Measurements from ENCODE around the gene PLPPR1.

The PLPPR1 gene

DNA sequence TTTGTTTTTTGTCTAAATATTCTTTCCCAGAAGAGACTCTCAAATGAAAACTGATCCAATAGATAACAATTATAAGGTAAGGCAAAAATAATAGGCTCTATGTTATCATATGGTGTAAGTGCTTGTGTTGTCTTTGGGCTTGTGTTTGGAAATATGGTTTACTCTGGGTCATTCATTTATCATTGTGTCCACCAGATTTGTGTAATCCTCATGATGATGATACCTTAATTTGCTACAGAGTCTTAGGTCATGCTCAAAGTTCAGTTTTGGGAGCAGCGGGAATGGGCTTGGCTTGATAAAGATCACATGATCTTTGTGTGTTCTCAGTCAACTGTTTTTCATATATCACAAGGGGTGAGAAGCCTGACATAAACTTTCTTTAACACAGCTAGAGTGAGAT lies 34.2 kb downstream of the PLPPR1 start:
- no peak overlapping the region for H3K4me3 Mint-ChIP-seq

DNA sequence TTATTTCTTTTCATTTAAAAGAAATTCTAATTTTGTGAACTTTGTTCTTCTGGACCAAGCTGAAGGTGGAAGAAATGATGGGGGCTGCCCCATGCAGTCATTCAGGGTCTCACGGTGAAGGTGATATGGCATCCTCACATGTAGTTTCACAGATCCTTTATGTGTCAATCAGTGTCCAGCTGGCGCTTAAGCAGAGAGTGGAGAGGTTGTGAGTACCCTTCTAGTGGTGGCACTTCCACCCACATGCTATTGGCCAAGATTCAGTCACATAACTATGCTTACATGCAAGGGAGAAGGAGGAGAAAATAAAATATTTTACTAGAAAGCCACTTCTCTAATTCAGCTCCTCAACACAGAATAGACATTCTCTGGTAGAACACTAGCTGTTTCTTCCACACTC lies 34.7 kb downstream of the PLPPR1 start:
- H3K27ac Mint-ChIP-seq (ENCODE audit: low read depth), result no peak overlapping the region
- H3K36me3 Mint-ChIP-seq (ENCODE audit: insufficient read depth), result no peaks in the 10 kb centered on the region
- H3K27me3 Mint-ChIP-seq, result no peaks in the 10 kb centered on the region
- H3K9me3 Mint-ChIP-seq, result peaks cover 4% of the 10 kb centered on the region
- H3K4me1 Mint-ChIP-seq, result no peaks in the 10 kb centered on the region
- DNase-seq (ENCODE audit: low spot score in 2 of 2), result no peak
- ATAC-seq (replicated peaks; ENCODE audit: extremely low read depth, poor library complexity, severe bottlenecking), result no peak
- no peak overlapping the region for H3K4me3 Mint-ChIP-seq

More for the DNA sequence above, 34.2 kb downstream of the PLPPR1 start:
- no peak for DNase-seq (ENCODE audit: low spot score in 2 of 2)
- H3K27ac Mint-ChIP-seq (ENCODE audit: low read depth), result no peak overlapping the region
- ATAC-seq (replicated peaks; ENCODE audit: extremely low read depth, poor library complexity, severe bottlenecking), result no peak
- H3K36me3 Mint-ChIP-seq (ENCODE audit: insufficient read depth), result no peaks in the 10 kb centered on the region
- no peaks in the 10 kb centered on the region for H3K27me3 Mint-ChIP-seq
- H3K9me3 Mint-ChIP-seq, result peaks cover 7% of the 10 kb centered on the region
- no peaks in the 10 kb centered on the region for H3K4me1 Mint-ChIP-seq

DNA sequence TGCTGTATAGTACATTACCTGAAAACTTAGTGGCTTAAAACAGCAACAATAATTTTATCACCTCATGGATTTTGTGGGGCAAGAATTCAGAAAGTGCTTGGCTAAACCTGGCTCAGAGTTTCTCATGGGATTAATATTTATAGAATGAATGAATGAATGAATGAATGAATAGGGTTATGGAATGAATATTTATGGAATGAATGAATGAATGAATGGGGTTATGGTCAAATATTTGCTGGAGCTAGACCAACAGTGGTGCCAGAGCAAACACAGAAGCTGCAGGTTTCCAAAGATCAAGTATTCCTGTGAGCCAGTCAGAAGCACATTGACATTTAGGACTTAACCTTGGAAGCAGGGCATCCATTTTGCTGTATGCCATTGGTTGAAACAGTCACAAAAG lies 35.7 kb downstream of the PLPPR1 start:
- no peaks in the 10 kb centered on the region for H3K4me1 Mint-ChIP-seq
- H3K27ac Mint-ChIP-seq (ENCODE audit: low read depth), result no peak overlapping the region
- DNase-seq (ENCODE audit: low spot score in 2 of 2), result no peak
- H3K36me3 Mint-ChIP-seq (ENCODE audit: insufficient read depth), result no peaks in the 10 kb centered on the region
- H3K9me3 Mint-ChIP-seq, result peaks cover 4% of the 10 kb centered on the region
- no peaks in the 10 kb centered on the region for H3K27me3 Mint-ChIP-seq
- no peak for ATAC-seq (replicated peaks; ENCODE audit: extremely low read depth, poor library complexity, severe bottlenecking)
- no peak overlapping the region for H3K4me3 Mint-ChIP-seq

DNA sequence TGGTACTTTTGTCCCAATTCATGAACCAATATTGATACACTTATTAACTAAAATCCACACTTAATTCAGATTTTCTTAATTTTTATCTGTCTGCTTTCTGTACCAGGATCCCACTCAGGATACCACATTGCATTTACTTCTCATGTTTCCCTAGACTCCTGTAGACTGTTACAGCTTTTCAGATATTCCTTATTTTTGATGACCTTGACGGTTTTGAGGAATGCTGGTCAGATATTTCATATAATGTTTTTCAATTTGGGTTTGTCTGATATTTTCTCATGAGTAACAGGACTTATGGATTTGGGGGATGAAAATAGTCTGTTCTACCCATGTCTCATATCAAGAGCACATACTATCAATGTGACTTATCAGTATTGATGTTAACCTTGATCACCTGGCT lies 37.4 kb downstream of the PLPPR1 start:
- ATAC-seq (replicated peaks; ENCODE audit: extremely low read depth, poor library complexity, severe bottlenecking) (no peak), DNase-seq (ENCODE audit: low spot score in 2 of 2) (no peak)
- Mint-ChIP-seq H3K36me3 (ENCODE audit: insufficient read depth) (no peaks in the 10 kb centered on the region), H3K27me3 (no peaks in the 10 kb centered on the region), H3K9me3 (peaks cover 4% of the 10 kb centered on the region), H3K27ac (ENCODE audit: low read depth) (no peak overlapping the region), H3K4me1 (no peaks in the 10 kb centered on the region), H3K4me3 (no peak overlapping the region)

DNA sequence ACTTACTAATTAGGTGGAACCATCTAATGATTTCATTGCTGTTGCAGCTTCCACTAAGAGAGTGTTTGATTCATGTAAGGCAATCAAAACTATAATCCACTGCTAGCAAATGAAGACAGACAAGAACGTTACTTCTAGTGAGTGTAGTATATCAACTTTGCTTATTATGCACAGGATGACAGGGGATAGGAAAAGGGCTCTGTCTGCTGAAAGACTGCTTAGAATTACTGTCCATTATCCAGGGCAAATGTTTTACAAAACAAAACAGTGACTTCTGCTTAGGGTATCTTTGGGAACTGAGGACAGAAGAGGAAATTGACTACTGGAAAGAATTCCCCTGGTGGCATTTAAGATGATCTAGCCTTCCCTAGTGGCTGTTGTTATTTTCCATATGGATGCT lies 40.2 kb downstream of the PLPPR1 start:
- Mint-ChIP-seq H3K36me3 (ENCODE audit: insufficient read depth) (no peaks in the 10 kb centered on the region), H3K27me3 (no peaks in the 10 kb centered on the region), H3K9me3 (peaks cover 10% of the 10 kb centered on the region), H3K27ac (ENCODE audit: low read depth) (no peak overlapping the region), H3K4me3 (no peak overlapping the region), H3K4me1 (no peaks in the 10 kb centered on the region)
- ATAC-seq (replicated peaks; ENCODE audit: extremely low read depth, poor library complexity, severe bottlenecking) (no peak), DNase-seq (ENCODE audit: low spot score in 2 of 2) (no peak)

DNA sequence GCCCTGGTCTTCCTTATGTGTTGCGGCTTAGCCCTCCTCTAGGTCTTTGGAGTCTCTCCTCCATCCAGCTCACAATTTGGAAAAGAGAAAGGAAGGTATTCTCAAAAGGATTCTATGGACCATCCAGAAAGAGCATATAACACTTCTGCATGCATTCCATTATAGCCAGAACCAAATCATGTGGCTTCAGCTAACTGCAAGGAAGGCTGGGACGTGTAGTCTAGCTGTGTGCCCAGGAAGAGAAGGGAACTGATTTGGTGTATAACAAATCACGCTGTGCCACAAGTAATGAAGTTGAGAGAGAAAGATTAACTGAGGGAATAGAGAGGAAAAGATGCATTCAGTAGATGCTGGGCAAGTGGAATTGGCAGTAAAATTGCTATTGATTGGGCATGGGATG lies 43.7 kb downstream of the PLPPR1 start:
- Mint-ChIP-seq H3K4me1 (no peaks in the 10 kb centered on the region), H3K4me3 (no peak overlapping the region), H3K27ac (ENCODE audit: low read depth) (no peak overlapping the region), H3K9me3 (peaks cover 11% of the 10 kb centered on the region), H3K27me3 (no peaks in the 10 kb centered on the region), H3K36me3 (ENCODE audit: insufficient read depth) (no peaks in the 10 kb centered on the region)
- DNase-seq (ENCODE audit: low spot score in 2 of 2) (no peak), ATAC-seq (replicated peaks; ENCODE audit: extremely low read depth, poor library complexity, severe bottlenecking) (no peak)

DNA sequence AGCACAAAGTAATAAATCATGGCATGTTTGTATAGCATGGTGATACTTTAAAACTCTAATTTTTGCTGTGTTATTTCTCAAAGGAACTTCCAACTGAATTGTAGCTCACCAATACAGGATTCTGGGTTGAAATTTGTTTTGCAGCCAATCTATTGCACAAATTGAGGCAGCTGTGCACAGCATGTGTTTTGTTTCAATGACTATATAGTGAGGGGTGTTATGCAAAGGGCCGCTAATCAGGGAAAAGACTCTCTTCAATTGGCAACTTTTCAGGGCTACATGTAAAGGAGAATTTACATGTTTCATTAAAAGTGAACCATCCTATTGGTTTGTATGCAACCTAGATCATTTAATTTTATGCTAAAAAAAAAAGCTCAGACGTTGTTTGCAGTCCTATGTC lies 44.6 kb downstream of the PLPPR1 start:
- Mint-ChIP-seq H3K9me3 (peaks cover 11% of the 10 kb centered on the region), H3K27ac (ENCODE audit: low read depth) (no peak overlapping the region), H3K27me3 (no peaks in the 10 kb centered on the region), H3K4me1 (no peaks in the 10 kb centered on the region), H3K36me3 (ENCODE audit: insufficient read depth) (no peaks in the 10 kb centered on the region), H3K4me3 (no peak overlapping the region)
- DNase-seq (ENCODE audit: low spot score in 2 of 2), result no peak
- no peak for ATAC-seq (replicated peaks; ENCODE audit: extremely low read depth, poor library complexity, severe bottlenecking)

DNA sequence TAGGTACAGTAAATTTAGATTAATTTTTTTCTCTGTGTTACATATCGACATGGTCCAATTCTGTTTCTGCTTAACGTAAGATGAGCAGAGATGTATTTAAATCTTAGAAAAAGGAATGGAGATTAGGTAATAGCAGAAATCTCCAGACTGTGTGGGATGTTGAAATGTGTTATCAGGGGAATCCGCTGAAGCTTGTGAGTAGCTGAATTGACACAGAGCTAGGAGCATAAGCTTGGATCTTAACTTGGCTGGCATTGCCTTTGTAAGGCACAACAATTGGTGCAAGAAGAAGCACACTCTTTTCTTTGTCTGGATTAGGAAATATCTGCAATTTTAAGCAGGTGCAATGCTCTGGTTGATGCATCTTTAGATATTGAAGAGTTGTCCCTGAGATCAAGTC lies 53.1 kb downstream of the PLPPR1 start:
- DNase-seq (ENCODE audit: low spot score in 2 of 2), result no peak
- Mint-ChIP-seq H3K4me1 (no peaks in the 10 kb centered on the region), H3K9me3 (peaks cover 5% of the 10 kb centered on the region), H3K36me3 (ENCODE audit: insufficient read depth) (peaks cover 2% of the 10 kb centered on the region), H3K27ac (ENCODE audit: low read depth) (no peak overlapping the region), H3K27me3 (no peaks in the 10 kb centered on the region), H3K4me3 (no peak overlapping the region)
- no peak for ATAC-seq (replicated peaks; ENCODE audit: extremely low read depth, poor library complexity, severe bottlenecking)

DNA sequence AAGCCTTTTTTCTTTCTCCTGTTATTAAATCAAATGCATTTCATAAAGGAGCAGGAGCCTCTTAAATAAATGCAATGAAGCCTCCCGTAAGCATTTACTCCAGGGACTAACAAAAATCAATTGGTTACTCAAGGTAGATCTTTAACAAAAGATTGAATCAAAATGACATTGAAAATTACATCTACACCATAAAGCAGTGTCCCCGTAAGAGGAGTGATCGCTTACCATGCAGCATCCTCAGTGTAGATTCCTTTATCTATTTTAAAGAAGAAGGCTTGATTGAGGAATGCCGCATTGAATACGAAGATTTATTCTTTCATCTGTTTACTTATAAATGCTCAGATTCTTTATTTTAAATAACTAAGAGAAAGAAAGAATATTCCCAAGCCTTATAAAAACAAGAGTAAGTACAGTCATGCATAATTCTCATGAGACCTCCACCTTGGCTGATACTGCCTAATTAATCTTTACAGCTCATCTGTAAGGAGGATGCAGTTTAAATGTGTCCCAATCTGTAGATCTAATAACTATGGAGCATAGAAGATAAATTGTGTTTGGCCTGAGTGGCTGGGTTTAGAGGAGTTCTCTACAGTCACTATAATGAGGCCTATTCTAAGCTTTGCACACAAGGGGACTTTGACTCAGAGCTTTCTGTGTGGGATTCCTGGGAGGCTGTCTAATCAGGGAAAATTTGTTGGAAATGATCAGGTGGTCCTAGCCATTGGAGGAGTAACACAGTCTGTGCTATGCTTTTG lies 55.1 kb downstream of the PLPPR1 start:
- no peak overlapping the region for H3K4me3 Mint-ChIP-seq
- H3K9me3 Mint-ChIP-seq, result peaks cover 5% of the 10 kb centered on the region
- H3K27ac Mint-ChIP-seq (ENCODE audit: low read depth), result no peak overlapping the region
- H3K4me1 Mint-ChIP-seq, result no peaks in the 10 kb centered on the region
- H3K36me3 Mint-ChIP-seq (ENCODE audit: insufficient read depth), result peaks cover 2% of the 10 kb centered on the region
- H3K27me3 Mint-ChIP-seq, result no peaks in the 10 kb centered on the region
- DNase-seq (ENCODE audit: low spot score in 2 of 2) (no peak), ATAC-seq (replicated peaks; ENCODE audit: extremely low read depth, poor library complexity, severe bottlenecking) (no peak)

DNA sequence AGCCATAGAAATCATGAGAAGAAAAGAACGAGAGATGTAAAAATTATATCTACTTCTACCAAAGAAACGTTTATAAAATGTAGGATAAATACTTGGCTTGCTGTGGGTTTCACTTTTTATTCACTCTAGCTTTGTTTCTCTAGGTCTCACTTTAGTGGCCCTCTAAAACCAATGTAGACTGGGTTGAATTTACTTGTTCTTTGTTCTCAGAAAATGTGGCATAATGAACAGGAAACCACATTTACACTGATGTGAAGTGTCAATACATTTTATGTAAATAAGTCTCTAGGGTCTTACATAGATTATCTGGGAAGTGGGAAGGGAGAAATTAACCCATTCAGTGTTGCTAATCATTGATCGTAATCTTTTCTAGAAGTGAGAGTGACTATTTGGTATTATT lies 58.9 kb downstream of the PLPPR1 start:
- Mint-ChIP-seq H3K27me3 (no peaks in the 10 kb centered on the region), H3K27ac (ENCODE audit: low read depth) (no peak overlapping the region), H3K9me3 (peaks cover 19% of the 10 kb centered on the region), H3K4me1 (no peaks in the 10 kb centered on the region), H3K36me3 (ENCODE audit: insufficient read depth) (no peaks in the 10 kb centered on the region), H3K4me3 (no peak overlapping the region)
- no peak for ATAC-seq (replicated peaks; ENCODE audit: extremely low read depth, poor library complexity, severe bottlenecking)
- no peak for DNase-seq (ENCODE audit: low spot score in 2 of 2)

DNA sequence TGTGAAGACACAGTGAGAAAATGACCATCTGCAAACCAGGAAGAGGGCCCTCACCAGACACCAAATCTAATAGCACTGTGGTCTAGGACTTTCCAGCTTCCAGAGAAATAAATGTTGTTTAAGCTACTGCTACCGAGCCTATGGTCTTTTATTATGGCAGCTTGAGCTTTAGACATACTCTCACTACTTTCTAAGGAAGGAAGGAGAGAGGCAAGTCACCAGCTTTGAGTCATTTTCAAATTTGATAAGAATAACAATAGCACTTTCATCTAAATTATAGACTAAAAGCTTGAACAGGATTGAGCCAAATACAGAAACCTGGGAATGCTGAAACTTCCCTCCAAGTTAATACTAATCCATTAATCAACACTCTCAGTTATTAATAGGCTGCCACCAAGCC lies 64.4 kb downstream of the PLPPR1 start:
- Mint-ChIP-seq H3K36me3 (ENCODE audit: insufficient read depth) (no peaks in the 10 kb centered on the region), H3K27me3 (no peaks in the 10 kb centered on the region), H3K27ac (ENCODE audit: low read depth) (no peak overlapping the region), H3K9me3 (peaks cover 26% of the 10 kb centered on the region), H3K4me1 (no peaks in the 10 kb centered on the region), H3K4me3 (no peak overlapping the region)
- ATAC-seq (replicated peaks; ENCODE audit: extremely low read depth, poor library complexity, severe bottlenecking) (no peak), DNase-seq (ENCODE audit: low spot score in 2 of 2) (no peak)

DNA sequence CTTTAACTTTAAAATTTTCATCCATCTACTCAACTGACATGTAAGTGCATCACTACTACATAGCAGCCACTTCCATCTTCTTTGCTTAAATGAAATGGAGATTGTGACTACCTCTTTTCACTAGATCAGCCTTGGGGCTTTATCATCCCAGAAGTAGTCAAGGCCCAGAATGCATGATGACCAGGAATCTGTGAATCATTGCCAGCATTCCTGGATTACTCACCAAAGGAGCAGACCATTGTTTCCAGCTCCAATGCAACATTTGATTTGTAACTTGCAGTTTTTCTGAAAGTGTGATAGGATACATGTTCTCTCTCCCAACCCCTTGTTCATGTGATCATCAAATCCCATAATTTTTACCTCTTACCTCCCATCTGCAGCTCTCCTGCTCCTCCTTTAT lies 65.1 kb downstream of the PLPPR1 start:
- H3K9me3 Mint-ChIP-seq, result peaks cover 33% of the 10 kb centered on the region
- ATAC-seq (replicated peaks; ENCODE audit: extremely low read depth, poor library complexity, severe bottlenecking) (no peak), DNase-seq (ENCODE audit: low spot score in 2 of 2) (no peak)
- H3K4me1 Mint-ChIP-seq, result no peaks in the 10 kb centered on the region
- no peak overlapping the region for H3K4me3 Mint-ChIP-seq
- H3K36me3 Mint-ChIP-seq (ENCODE audit: insufficient read depth), result no peaks in the 10 kb centered on the region
- no peaks in the 10 kb centered on the region for H3K27me3 Mint-ChIP-seq
- no peak overlapping the region for H3K27ac Mint-ChIP-seq (ENCODE audit: low read depth)

DNA sequence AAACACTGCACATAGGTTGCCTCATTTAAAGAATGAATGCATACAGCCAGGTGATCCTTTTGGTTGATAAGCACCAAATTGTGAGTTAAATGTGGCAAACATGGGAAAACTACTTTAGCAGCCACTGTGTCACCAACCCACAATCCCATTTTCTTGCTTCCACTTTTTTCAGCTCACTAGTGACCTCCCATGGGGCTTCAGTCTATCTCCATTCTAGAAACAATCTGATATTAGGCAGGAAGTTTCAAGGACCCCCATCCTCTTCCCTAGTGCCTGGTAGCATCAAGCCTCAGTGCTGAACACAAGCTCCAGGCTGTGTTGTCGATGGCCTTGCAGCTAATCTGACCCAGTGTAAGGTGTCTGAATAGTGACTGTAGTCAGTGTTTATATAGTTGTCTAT lies 66.2 kb downstream of the PLPPR1 start:
- DNase-seq (ENCODE audit: low spot score in 2 of 2), result no peak
- H3K27ac Mint-ChIP-seq (ENCODE audit: low read depth), result no peak overlapping the region
- H3K27me3 Mint-ChIP-seq, result no peaks in the 10 kb centered on the region
- no peaks in the 10 kb centered on the region for H3K4me1 Mint-ChIP-seq
- ATAC-seq (replicated peaks; ENCODE audit: extremely low read depth, poor library complexity, severe bottlenecking), result no peak
- H3K4me3 Mint-ChIP-seq, result no peak overlapping the region
- no peaks in the 10 kb centered on the region for H3K36me3 Mint-ChIP-seq (ENCODE audit: insufficient read depth)
- peaks cover 33% of the 10 kb centered on the region for H3K9me3 Mint-ChIP-seq

All from central memory CD8-positive, alpha-beta T cell (primary cell).